Measurements from ENCODE around the gene POLR2A. TPM values are rescaled to one million over a fixed set of nuclear protein-coding genes. Genes with fewer than 3 reads are reported as not detected.

Gene POLR2A
- polyA plus RNA-seq, 1 experiment, result 18.4 TPM

DNA sequence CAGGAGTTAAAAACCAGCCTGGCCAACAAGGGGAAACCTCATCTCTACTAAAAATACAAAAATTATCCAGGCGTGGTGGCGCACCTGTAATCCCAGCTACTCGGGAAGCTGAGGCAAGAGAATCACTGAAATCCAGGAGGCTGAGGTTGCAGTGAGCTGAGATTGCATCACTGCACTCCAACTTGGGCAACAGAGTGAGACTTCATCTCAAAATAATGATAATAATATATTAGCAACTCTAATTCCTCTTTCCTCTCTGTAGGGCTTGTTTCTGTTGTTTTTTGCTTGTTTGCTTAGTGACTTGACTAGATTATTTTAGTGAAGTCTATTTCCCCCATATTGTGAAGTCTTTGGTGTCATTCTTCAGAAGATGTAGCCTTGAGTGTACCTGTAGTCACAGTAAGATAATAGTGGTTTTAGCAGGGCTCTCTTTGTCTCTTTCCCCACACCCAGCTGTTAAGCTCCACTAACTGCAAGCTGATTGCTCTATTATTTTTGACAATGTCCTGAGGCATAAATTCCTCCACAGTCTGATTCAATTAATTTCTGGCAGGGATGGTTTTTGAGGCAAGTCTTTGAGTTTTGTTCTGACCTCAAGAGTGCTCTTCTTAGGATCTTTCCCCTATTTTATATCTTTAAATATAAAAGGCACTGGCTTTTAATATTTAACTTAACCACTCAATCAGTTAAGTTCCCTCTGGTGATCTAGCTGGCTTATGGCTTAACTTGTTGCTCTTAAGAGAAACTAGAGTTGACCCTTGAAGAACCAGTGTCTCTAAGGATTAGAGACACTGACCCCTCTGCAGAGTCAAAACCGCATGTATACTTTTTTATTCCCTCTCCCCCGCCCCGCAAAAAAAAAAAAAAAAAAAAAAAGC is 46.1 kb downstream of the POLR2A start:
- H3K9me3 ChIP-seq (ENCODE audit: control insufficient read depth, insufficient read depth, low read length), result peaks cover 29% of the 10 kb centered on the region
- no peak for DNase-seq (ENCODE audit: low read depth, low spot score)
- H3K27ac ChIP-seq (ENCODE audit: low read depth, low read length), result no peak overlapping the region
- ChIA-PET CTCF (no interaction called here), POLR2A (interaction anchor here (0.7 kb wide), 2 partner anchors 11 to 28 kb away, joined by 6 read pairs; no protein-coding TSS in a partner anchor)
- no peaks in the 10 kb centered on the region for H3K27me3 ChIP-seq (ENCODE audit: control insufficient read depth, insufficient read depth, low read length)
- TF ChIP-seq, protein P1, sequence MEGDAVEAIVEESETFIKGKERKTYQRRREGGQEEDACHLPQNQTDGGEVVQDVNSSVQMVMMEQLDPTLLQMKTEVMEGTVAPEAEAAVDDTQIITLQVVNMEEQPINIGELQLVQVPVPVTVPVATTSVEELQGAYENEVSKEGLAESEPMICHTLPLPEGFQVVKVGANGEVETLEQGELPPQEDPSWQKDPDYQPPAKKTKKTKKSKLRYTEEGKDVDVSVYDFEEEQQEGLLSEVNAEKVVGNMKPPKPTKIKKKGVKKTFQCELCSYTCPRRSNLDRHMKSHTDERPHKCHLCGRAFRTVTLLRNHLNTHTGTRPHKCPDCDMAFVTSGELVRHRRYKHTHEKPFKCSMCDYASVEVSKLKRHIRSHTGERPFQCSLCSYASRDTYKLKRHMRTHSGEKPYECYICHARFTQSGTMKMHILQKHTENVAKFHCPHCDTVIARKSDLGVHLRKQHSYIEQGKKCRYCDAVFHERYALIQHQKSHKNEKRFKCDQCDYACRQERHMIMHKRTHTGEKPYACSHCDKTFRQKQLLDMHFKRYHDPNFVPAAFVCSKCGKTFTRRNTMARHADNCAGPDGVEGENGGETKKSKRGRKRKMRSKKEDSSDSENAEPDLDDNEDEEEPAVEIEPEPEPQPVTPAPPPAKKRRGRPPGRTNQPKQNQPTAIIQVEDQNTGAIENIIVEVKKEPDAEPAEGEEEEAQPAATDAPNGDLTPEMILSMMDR (IDR thresholded peaks at IDR 0.05; ENCODE audit: low read depth, low read length), result no peak
- no peak overlapping the region for H3K4me3 ChIP-seq (ENCODE audit: low read depth, low read length)

DNA sequence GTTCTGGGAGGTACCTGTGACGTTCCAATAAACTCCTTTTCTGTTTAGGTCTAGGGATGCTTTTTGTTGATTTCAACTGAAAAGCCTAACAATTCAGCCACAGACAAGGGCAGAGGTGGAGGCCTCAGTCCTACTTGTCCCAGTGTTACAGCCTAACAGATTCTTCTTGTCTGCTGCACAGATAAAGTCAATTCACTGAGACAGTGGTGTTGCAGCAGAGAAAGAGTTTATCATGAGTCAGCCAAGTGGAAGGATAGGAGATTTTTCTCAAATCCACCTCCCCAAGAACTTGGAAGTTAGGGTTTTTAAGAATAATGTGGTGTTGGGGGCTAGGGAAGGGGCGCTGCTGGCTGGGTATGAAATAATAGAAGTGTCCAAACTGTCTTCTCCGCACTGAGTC is 53.9 kb downstream of the POLR2A start:
- H3K27me3 ChIP-seq (ENCODE audit: control insufficient read depth, insufficient read depth, low read length), result no peaks in the 10 kb centered on the region
- ChIA-PET CTCF (interaction anchor here (2.5 kb wide), 1 partner anchor 23 kb away, joined by 6 read pairs; the partner anchor contains the start of gene SENP3), POLR2A (no interaction called here)
- peaks cover 15% of the 10 kb centered on the region for H3K9me3 ChIP-seq (ENCODE audit: control insufficient read depth, insufficient read depth, low read length)
- H3K27ac ChIP-seq (ENCODE audit: low read depth, low read length), result no peak overlapping the region
- DNase-seq (ENCODE audit: low read depth, low spot score), result no peak
- H3K4me3 ChIP-seq (ENCODE audit: low read depth, low read length), result no peak overlapping the region
- TF ChIP-seq, protein P1 (IDR thresholded peaks at IDR 0.05; ENCODE audit: low read depth, low read length), result no peak

DNA sequence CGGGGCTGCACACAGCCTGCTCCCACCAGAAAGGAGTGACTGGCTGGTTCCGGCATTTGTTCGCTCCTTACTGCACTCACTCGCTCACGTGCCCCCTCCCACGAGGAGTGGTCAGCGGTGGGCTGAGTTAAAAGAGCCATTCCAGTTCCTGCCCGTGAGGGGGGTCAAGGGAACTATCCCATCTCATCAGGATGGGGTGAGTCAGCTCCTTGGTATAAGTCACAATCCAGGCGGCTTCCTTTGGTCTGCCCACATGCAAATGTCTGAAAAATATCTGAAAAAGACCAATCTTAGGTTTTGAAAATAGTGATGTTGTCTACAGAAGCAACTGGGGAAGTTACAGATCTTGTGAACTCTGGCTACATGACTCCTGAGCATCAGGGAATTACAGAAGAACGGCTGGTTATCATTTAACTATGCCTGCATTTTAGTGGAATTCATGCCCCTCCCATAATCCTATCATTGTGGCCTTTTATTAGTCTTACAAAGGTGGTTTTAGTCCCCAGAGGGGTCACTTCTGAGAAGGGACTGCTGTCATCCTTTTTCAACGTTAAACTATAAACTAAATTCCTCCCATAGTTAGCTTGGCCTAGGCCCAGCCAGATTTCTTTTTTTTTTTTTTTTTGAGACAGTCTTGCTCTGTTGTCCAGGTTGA is 54.9 kb downstream of the POLR2A start:
- POLR2A ChIA-PET, result no interaction called here
- H3K4me3 ChIP-seq (ENCODE audit: low read depth, low read length), result no peak overlapping the region
- H3K27me3 ChIP-seq (ENCODE audit: control insufficient read depth, insufficient read depth, low read length), result peaks cover 4% of the 10 kb centered on the region
- no peak for DNase-seq (ENCODE audit: low read depth, low spot score)
- CTCF ChIA-PET, result interaction anchor here (2.5 kb wide), 1 partner anchor 22 kb away, joined by 6 read pairs; the partner anchor contains the start of gene SENP3
- H3K27ac ChIP-seq (ENCODE audit: low read depth, low read length), result no peak overlapping the region
- TF ChIP-seq, protein P1 (IDR thresholded peaks at IDR 0.05; ENCODE audit: low read depth, low read length), result no peak
- H3K9me3 ChIP-seq (ENCODE audit: control insufficient read depth, insufficient read depth, low read length), result peaks cover 15% of the 10 kb centered on the region

DNA sequence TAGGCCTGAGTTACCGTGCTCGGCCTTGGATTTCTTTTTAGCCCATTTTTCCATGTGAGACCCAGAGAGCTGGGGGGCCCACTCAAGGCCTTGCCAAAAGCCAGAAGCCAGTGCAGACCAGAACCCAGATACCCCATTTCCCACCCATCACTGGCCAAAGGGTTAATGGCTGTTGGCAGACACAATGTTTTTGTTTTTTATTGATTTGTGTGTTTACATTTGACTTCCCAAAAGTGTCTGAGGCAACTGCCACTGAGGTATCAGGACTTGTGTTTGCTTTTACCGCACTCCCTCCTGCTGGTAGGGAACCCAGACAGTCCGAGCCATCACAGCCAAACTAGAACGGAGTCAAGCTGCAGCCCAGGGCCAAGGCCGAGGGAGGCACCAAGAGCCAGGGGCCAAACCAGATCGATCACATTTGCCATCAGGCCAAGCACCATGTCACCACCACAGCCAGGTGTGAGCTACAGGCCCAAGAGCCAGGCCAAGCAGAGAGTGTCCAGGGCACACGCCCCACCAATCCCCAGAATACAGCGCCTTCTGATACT is 57.0 kb downstream of the POLR2A start:
- H3K4me3 ChIP-seq (ENCODE audit: low read depth, low read length), result no peak overlapping the region
- no peak for DNase-seq (ENCODE audit: low read depth, low spot score)
- peaks cover 4% of the 10 kb centered on the region for H3K27me3 ChIP-seq (ENCODE audit: control insufficient read depth, insufficient read depth, low read length)
- ChIA-PET POLR2A (no interaction called here), CTCF (interaction anchor here (1.2 to 1.9 kb wide), 2 partner anchors 20 to 27 kb away, joined by 4 to 9 read pairs; no protein-coding TSS in a partner anchor)
- TF ChIP-seq, protein P1 (IDR thresholded peaks at IDR 0.05; ENCODE audit: low read depth, low read length), result no peak
- no peak overlapping the region for H3K27ac ChIP-seq (ENCODE audit: low read depth, low read length)
- H3K9me3 ChIP-seq (ENCODE audit: control insufficient read depth, insufficient read depth, low read length), result peaks cover 15% of the 10 kb centered on the region

Data from AG04450 (cell line).